Activated naive CD8-positive, alpha-beta T cell treated with anti-CD3 and anti-CD28 coated beads, Interleukin-2, amount 10 ng/mL, durations not matched to agents 7 days and 5 days (primary cell): ENCODE results near the gene TMPRSS11E. TPM values are rescaled to one million over a fixed set of nuclear protein-coding genes. Genes with fewer than 3 reads are reported as not detected.
"Not testable (repeated sequence)": the region's sequence is repeated elsewhere in the genome, so short reads cannot be mapped to it uniquely, and the experiment has no call there.

ENCODE experiments used
- ATAC-seq: fragments of 150-1000 bp; cut with Tn5 transposase; one replicate; pipeline ENCODE4 v1.10.0; 2021; ENCODE audit warnings: low read depth, moderate library complexity
- POLR2A ChIA-PET: fragments of 350-600 bp; sonication (Branson Sonifier 250); formaldehyde crosslinking; loops from one replicate; lab custom pipeline; 2021; ENCODE audit warnings: antibody characterized with exemption; lab: Charles Lee
- DNase-seq: peaks from one replicate; pipeline ENCODE4 v3.0.0; 2021
- H3K27ac Mint-ChIP-seq: one replicate; pipeline ENCODE4 v1.8.0; 2022; ENCODE audit warnings: mild to moderate bottlenecking, mixed read lengths
- H3K27me3 Mint-ChIP-seq: one replicate; pipeline ENCODE4 v1.8.0; 2022; ENCODE audit warnings: mild to moderate bottlenecking, moderate library complexity, mixed read lengths
- H3K36me3 Mint-ChIP-seq: one replicate; pipeline ENCODE4 v1.8.0; 2021; ENCODE audit warnings: mild to moderate bottlenecking, mixed read lengths
- H3K4me1 Mint-ChIP-seq: one replicate; pipeline ENCODE4 v1.8.0; 2021; ENCODE audit warnings: mixed read lengths
- H3K4me3 Mint-ChIP-seq: one replicate; pipeline ENCODE4 v1.8.0; 2022; ENCODE audit warnings: mild to moderate bottlenecking, moderate library complexity, mixed read lengths
- H3K9me3 Mint-ChIP-seq: one replicate; pipeline ENCODE4 v1.8.0; 2021; ENCODE audit warnings: mixed read lengths
- total RNA-seq, 2 experiments: library from RNA; stranded (reverse); gene quantifications; one replicate each; pipeline ENCODE4 v1.2.3, GENCODE V29; 2021

TMPRSS11E gene
- total RNA-seq, result under 1 TPM in 1 of 2 experiments, not detected in 1; 0.22 TPM

DNA sequence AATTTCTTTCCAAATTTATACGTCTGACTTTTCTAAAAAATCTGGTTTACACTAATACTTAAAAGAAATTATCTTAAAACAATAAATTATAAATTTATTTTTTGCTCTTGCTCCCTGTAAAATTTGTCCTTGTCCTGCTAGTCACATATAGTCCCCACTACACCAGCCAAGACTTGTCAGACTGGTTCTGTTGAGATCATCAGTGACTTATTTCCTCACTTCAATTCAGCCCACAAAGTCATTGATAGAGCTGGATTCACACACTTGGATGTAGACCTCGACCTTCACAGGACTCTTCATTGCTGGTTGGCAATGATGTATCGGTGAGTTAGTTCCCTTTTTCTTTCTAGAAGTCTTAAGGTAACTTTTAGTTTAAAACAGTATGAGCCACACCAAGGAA lies at the start of gene TMPRSS11E:
Gene TMPRSS11E (plus strand): TSS at position 263 of the 400 bp plus-strand sequence. CDS start 50 bp downstream, at position 313.
- peaks cover 25% of the 10 kb centered on the region for H3K4me1 Mint-ChIP-seq
- peaks cover 2% of the 10 kb centered on the region for H3K9me3 Mint-ChIP-seq
- POLR2A ChIA-PET, result no interaction called here
- no peak within 1 kb of the TSS for H3K4me3 Mint-ChIP-seq
- peaks cover 2% of the 10 kb centered on the region for H3K36me3 Mint-ChIP-seq
- H3K27ac Mint-ChIP-seq, result no peak within 1 kb of the TSS
- no peak for DNase-seq
- no peaks in the 10 kb centered on the region for H3K27me3 Mint-ChIP-seq
- ATAC-seq, result no peak

DNA sequence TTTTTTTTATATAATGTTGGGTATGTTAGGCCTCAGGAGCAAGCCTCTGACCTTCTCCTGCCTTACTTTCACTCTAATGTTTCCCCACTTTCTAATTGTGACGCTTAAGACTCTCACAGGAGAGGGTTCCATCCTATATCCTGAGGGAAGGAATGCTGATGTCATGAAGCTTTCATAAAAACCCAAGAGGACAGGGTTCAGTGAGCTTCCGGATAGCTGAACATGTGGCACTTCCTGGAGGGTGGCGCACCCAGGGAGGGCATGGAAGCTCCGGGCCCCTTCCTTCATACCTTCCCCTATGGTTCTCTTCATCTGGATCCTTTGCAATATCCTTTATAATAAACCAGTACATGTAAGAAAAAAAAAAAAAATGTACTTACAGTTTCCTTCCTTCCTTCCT lies 48.0 kb upstream of the TMPRSS11E start:
- POLR2A ChIA-PET, result no interaction called here
- Mint-ChIP-seq H3K4me3 (no peak overlapping the region), H3K9me3 (no peaks in the 10 kb centered on the region), H3K36me3 (no peaks in the 10 kb centered on the region), H3K27ac (no peak overlapping the region), H3K27me3 (peaks cover 1% of the 10 kb centered on the region), H3K4me1 (peaks cover under 1% of the 10 kb centered on the region)
- DNase-seq (no peak), ATAC-seq (no peak)

DNA sequence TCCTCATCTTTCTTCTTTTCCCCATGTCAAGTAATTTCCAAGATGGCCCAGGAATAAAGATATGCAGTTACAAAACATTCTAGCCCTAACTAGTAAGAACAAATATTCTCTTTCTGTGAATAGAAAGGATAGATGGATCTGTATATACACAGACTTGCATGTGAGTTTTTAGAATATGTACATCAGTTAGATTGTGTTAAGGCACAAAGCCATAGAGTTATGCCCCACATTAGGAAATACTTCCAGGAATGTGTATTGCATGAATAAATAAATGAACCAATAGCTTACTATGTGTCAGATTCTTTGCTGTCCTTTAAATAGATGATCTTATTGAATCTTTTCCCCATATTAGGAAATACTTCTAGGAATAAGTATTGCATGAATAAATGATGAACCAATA lies 46.0 kb upstream of the TMPRSS11E start:
- Mint-ChIP-seq H3K36me3 (no peaks in the 10 kb centered on the region), H3K4me1 (no peaks in the 10 kb centered on the region), H3K9me3 (no peaks in the 10 kb centered on the region), H3K4me3 (no peak overlapping the region), H3K27ac (no peak overlapping the region), H3K27me3 (peaks cover 1% of the 10 kb centered on the region)
- POLR2A ChIA-PET, result no interaction called here
- no peak for ATAC-seq
- DNase-seq, result no peak

GRCh38 chr4:68404153-68404552 lies 43.1 kb upstream of the TMPRSS11E start:
- POLR2A ChIA-PET, result no interaction called here
- H3K4me1 Mint-ChIP-seq, result no peaks in the 10 kb centered on the region
- H3K27ac Mint-ChIP-seq, result no peak overlapping the region
- ATAC-seq (no peak), DNase-seq (no peak)
- H3K4me3 Mint-ChIP-seq, result no peak overlapping the region
- no peaks in the 10 kb centered on the region for H3K9me3 Mint-ChIP-seq
- no peaks in the 10 kb centered on the region for H3K36me3 Mint-ChIP-seq
- peaks cover 1% of the 10 kb centered on the region for H3K27me3 Mint-ChIP-seq

DNA sequence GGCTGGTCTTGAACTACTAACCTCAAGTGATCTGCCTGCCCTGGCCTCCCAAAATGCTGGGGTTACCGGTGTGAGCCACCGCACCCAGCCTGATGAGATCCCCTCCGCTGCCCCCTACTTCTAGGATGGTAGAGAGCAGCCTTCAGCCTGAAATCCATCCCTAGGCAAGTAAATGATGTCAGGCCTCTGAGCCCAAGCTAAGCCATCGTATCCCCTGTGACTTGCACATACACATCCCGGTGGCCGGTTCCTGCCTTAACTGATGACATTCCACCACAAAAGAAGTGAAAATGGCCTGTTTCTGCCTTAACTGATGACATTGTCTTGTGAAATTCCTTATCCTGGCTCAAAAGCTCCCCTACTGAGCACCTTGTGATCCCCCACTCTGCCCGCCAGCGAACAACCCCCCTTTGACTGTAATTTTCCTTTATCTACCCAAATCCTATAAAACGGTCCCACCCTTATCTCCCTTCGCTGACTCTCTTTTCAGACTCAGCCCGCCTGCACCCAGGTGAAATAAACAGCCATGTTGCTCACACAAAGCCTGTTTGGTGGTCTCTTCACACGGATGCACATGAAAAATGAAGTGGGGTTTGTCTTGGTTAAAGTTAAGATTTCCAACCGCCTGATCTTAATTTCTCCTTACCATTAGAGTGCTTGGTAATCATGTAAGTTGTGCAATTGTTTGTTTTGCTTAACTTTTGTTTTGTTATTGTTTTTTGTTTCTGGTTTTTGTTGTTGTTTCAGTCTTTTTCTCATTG lies 41.4 kb upstream of the TMPRSS11E start:
- H3K27me3 Mint-ChIP-seq, POLR2A ChIA-PET, H3K27ac Mint-ChIP-seq, H3K36me3 Mint-ChIP-seq, H3K9me3 Mint-ChIP-seq, H3K4me1 Mint-ChIP-seq, ATAC-seq, H3K4me3 Mint-ChIP-seq, DNase-seq: not testable (repeated sequence)

DNA sequence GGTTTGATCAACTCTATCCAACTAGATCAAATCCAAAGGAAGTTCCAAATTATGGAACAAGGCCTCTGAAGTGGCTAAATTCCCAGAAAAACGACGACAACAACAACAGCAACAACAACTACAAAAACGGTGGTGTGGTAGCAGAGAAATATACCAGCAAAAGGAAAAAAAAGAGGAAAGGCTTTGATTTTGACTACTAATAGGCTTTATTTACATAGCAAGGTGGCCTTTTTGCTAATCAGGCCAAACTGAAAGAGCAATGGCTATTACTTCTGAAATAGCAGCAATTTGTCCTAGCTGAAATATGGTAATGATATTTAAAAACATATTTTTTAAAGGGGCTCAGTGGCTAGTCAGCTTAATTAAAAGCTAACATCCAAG lies 40.8 kb upstream of the TMPRSS11E start:
- Mint-ChIP-seq H3K36me3 (no peaks in the 10 kb centered on the region), H3K27me3 (peaks cover 1% of the 10 kb centered on the region), H3K4me1 (no peaks in the 10 kb centered on the region), H3K27ac (no peak overlapping the region), H3K9me3 (no peaks in the 10 kb centered on the region), H3K4me3 (no peak overlapping the region)
- POLR2A ChIA-PET, result no interaction called here
- DNase-seq (no peak), ATAC-seq (no peak)

DNA sequence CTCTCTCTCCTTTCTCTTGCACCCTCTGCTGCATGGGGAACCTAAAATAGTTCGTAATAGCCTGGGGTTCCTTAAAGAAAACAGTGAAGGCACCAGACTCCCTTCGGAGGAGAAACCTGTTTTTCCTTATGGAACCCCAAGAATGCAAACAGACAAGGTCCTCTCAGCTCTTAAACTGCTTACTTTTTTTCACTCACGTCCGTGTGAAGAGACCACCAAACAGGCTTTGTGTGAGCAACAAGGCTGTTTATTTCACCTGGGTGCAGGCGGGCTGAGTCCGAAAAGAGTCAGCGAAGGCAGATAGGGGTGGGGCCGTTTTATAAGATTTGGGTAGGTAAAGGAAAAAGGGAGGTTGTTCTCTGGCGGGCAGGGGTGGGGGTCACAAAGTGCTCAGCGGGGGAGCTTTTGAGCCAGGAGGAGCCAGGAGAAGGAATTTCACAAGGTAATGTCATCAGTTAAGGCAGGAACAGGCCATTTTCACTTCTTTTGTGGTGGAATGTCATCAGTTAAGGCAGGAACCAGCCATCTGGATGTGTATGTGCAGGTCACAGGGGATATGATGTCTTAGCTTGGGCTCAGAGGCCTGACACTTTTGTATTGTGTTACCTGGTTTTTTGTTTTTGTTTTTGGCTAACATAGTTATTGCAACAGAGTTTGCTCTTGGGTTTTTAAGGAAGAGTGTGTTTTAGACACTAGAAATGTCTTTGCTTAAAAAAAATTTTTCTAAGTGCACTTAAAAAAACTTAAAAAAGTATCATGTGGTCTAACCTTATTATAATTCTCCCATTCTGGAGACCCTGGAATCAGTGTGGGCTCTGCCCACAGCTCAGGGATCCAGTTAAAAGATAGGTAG lies 40.0 kb upstream of the TMPRSS11E start:
- H3K36me3 Mint-ChIP-seq, H3K9me3 Mint-ChIP-seq, H3K27ac Mint-ChIP-seq, H3K27me3 Mint-ChIP-seq, ATAC-seq, H3K4me1 Mint-ChIP-seq, POLR2A ChIA-PET, DNase-seq, H3K4me3 Mint-ChIP-seq: not testable (repeated sequence)

- no peak overlapping the region for H3K4me3 Mint-ChIP-seq
- H3K36me3 Mint-ChIP-seq, result no peaks in the 10 kb centered on the region
- ATAC-seq (no peak), DNase-seq (no peak)
- H3K27ac Mint-ChIP-seq, result no peak overlapping the region
- peaks cover 1% of the 10 kb centered on the region for H3K27me3 Mint-ChIP-seq
- no peaks in the 10 kb centered on the region for H3K9me3 Mint-ChIP-seq
- no peaks in the 10 kb centered on the region for H3K4me1 Mint-ChIP-seq
- POLR2A ChIA-PET, result no interaction called here
Observed at GRCh38 chr4:68407868-68408190, 39.4 kb upstream of the TMPRSS11E start.

DNA sequence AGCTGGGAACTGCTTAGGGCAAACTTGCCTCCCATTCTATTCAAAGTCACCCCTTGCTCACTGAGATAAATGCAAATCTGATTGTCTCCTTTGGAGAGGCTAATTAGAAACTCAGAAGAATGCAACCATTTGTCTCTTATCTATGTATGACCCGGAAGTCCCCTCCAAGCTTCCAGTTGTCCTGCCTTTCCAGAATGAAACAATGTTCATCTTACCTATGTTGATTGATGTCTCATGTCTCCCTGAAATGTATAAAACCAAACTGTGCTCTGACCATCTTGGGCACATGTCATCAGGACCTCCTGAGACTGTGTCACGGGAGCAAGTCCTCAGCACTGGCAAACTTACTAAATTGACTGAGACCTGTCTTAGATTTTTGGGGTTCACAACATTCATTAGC lies 37.1 kb upstream of the TMPRSS11E start:
- POLR2A ChIA-PET, result no interaction called here
- H3K9me3 Mint-ChIP-seq, result no peaks in the 10 kb centered on the region
- H3K4me3 Mint-ChIP-seq, result no peak overlapping the region
- no peak overlapping the region for H3K27ac Mint-ChIP-seq
- H3K27me3 Mint-ChIP-seq, result no peaks in the 10 kb centered on the region
- ATAC-seq (no peak), DNase-seq (no peak)
- peaks cover 2% of the 10 kb centered on the region for H3K4me1 Mint-ChIP-seq
- H3K36me3 Mint-ChIP-seq, result no peaks in the 10 kb centered on the region

- H3K27me3 Mint-ChIP-seq, result no peaks in the 10 kb centered on the region
Observed at GRCh38 chr4:68410643-68411042, 36.6 kb upstream of the TMPRSS11E start.

DNA sequence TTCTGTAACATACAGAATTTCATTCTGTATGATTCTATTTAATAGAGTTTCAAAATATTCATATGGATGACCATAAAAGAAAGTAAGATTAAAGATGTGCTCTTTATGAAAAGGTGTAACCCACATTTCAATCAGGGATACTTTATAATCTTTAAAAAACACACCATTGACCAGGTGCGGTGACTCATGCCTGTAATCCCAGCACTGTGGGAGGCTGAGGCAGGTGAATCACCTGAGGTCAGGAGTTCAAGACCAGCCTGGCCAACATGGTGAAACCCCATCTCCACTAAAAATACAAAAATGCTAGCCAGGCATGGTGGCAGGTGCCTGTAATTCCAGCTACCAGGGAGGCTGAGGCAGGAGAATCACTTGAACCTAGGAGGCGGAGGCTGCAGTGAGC lies 35.2 kb upstream of the TMPRSS11E start:
- not testable (repeated sequence) for DNase-seq

More at GRCh38 chr4:68410643-68411042, 36.6 kb upstream of the TMPRSS11E start:
- Mint-ChIP-seq H3K4me3 (no peak overlapping the region), H3K27ac (no peak overlapping the region), H3K36me3 (no peaks in the 10 kb centered on the region), H3K4me1 (peaks cover 2% of the 10 kb centered on the region), H3K9me3 (no peaks in the 10 kb centered on the region)
- DNase-seq (no peak), ATAC-seq (no peak)
- POLR2A ChIA-PET, result no interaction called here

GRCh38 chr4:68416591-68416990 lies 30.7 kb upstream of the TMPRSS11E start:
- no peak overlapping the region for H3K27ac Mint-ChIP-seq
- no peaks in the 10 kb centered on the region for H3K27me3 Mint-ChIP-seq
- H3K4me1 Mint-ChIP-seq, result peaks cover 2% of the 10 kb centered on the region
- H3K9me3 Mint-ChIP-seq, result peaks cover 5% of the 10 kb centered on the region
- POLR2A ChIA-PET, result no interaction called here
- H3K36me3 Mint-ChIP-seq, result no peaks in the 10 kb centered on the region
- no peak for ATAC-seq
- no peak overlapping the region for H3K4me3 Mint-ChIP-seq
- DNase-seq, result no peak

More for the DNA sequence above, 35.2 kb upstream of the TMPRSS11E start:
- H3K4me1 Mint-ChIP-seq, POLR2A ChIA-PET, H3K27me3 Mint-ChIP-seq, H3K9me3 Mint-ChIP-seq, H3K4me3 Mint-ChIP-seq, H3K36me3 Mint-ChIP-seq, ATAC-seq, H3K27ac Mint-ChIP-seq: not testable (repeated sequence)

GRCh38 chr4:68426516-68426915 lies 20.7 kb upstream of the TMPRSS11E start:
- no peak for DNase-seq
- ATAC-seq, result no peak
- POLR2A ChIA-PET, result no interaction called here
- no peaks in the 10 kb centered on the region for H3K4me1 Mint-ChIP-seq
- H3K36me3 Mint-ChIP-seq, result no peaks in the 10 kb centered on the region
- H3K9me3 Mint-ChIP-seq, result peaks cover 10% of the 10 kb centered on the region
- no peak overlapping the region for H3K27ac Mint-ChIP-seq
- H3K4me3 Mint-ChIP-seq, result no peak overlapping the region
- H3K27me3 Mint-ChIP-seq, result peaks cover 3% of the 10 kb centered on the region

- DNase-seq, result no peak
- H3K27ac Mint-ChIP-seq, result no peak overlapping the region
- H3K27me3 Mint-ChIP-seq, result no peaks in the 10 kb centered on the region
- H3K36me3 Mint-ChIP-seq, result peaks cover 2% of the 10 kb centered on the region
- POLR2A ChIA-PET, result no interaction called here
- peaks cover 3% of the 10 kb centered on the region for H3K9me3 Mint-ChIP-seq
- no peak for ATAC-seq
- H3K4me3 Mint-ChIP-seq, result no peak overlapping the region
- H3K4me1 Mint-ChIP-seq, result no peaks in the 10 kb centered on the region
Observed at GRCh38 chr4:68430337-68430736, 16.9 kb upstream of the TMPRSS11E start.
